GM21367 (cell line): ENCODE results near the gene TBPL2.
"Not testable (repeated sequence)": the region's sequence is repeated elsewhere in the genome, so short reads cannot be mapped to it uniquely, and the experiment has no call there.

Source experiments
- ATAC-seq: cut with Tn5 transposase; IDR thresholded peaks from one replicate; pipeline ENCODE4 v1.9.1; 2021; ENCODE audit not compliant: unreplicated experiment

Gene TBPL2

DNA sequence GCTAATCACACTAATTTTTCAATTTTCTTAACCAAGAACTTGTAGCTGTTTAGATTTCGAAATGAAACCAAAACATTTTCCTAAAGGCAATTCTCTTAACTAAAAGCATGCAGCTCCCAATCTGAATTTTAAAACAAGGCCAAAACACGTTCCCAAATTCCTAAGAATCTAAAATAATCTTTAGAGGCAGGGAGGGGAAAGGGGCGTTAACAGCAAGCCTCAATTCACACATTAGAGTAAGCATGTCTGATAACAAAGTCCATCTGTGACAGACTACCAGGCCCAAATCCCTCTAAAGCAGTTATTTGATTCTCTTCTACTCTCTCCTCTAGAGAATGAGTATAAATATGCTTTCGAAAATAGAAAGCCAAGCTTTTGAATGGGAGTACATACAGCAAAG, 29.5 kb downstream of the TBPL2 start:
- ATAC-seq = no peak

GRCh38 chr14:55404173-55404854, 36.1 kb downstream of the TBPL2 start:
- ATAC-seq = no peak

- ATAC-seq = no peak
These were observed 38.7 kb downstream of the TBPL2 start for GRCh38 chr14:55401751-55402150.

DNA sequence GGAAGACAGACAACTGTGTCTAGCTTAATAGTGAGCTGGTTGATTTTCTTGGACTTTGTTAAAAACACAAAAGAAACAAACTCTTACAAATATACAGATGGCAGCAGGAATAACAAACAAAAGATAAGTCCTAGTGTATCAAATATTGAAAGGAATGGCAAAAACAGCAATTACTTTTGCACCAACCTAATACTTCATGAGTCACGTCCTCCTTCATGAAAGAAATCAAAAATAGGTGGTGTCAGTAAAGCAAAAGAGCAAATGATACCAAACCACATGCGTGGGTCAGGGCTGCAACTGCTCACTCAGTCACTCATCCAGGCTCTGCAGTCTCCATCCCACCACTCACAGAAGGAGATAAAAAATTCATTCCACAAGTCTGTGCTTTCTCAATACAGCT, 40.6 kb downstream of the TBPL2 start:
- no peak for ATAC-seq

DNA sequence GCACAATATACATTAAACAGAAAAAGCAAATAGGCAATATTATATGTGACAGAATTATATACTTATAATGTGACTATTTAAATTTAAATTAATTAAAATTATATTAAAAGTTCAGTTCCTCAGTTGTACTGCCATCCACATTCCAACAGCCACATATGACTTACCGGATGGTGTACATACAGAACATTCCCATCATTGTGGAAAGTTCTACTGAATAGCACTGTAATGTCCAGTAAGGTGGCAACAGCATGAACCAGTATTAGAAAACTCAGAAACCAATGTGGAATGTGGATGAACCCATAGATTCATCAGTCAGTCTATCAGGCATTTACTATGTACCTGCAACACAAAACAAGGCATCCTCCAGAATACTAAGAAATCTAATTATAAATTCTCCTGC, 41.2 kb downstream of the TBPL2 start:
- ATAC-seq = no peak

- no peak for ATAC-seq
These were observed 41.7 kb downstream of the TBPL2 start for GRCh38 chr14:55398679-55399078.

- ATAC-seq = no peak
These were observed 51.1 kb downstream of the TBPL2 start for GRCh38 chr14:55389330-55389729.

DNA sequence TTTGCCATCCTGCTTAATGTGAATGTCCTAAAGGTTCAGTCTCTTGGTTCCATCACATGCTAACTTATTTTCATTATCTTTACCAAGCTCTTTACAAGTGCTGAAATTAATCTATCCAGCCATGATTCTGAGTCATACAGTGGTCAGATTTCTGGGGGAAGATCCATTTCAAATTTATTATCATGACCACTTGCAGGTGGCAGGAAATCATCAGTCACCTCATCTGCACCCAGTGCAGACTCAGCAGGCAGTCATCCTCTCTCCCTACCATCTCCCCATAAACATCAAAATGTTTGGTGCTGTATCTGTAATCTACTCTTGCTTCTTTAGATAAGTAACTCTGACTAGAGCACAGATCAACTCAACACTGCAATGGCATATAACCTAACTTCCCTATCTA, 52.3 kb downstream of the TBPL2 start:
- no peak for ATAC-seq

DNA sequence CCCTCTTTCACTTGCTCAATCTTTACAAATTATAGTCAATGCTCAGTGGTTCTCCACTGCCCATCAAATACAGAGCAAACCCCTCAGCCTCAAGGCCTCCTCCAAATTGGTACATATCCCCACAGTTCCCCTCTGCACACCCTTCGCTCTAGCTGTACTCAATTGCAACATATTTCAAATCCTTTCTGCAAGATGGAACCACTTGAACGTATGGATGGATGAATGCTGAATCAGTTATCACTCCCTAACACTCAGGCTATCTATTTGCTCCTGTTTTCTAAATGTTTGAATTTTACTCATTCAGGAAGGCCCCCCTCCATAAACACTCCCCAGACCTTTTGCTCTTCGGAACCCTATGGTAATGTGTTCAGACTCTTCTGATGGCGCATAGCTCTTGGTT, 53.3 kb downstream of the TBPL2 start:
- ATAC-seq = no peak

- ATAC-seq = no peak
These were observed 54.2 kb downstream of the TBPL2 start for GRCh38 chr14:55386037-55386808.

DNA sequence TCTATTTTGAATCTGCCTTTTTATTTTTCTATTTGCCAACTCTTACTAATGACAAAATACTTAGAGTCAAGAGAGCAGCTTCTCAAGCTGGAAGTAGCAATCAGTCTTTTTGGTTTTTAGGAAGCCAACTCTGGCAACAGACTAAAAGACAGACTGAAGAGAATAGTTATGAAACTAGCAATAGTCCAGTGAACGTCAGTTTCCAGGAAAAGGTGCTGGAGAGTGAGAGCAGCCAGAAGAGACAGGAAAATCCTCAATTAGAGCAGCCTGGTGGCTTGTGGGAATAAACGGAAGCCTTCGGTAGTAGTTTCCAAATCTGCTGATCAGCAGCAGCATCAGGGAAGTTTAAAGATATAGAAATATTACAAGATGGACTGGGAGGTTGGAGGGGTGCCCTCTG, 55.9 kb downstream of the TBPL2 start:
- ATAC-seq = no peak

DNA sequence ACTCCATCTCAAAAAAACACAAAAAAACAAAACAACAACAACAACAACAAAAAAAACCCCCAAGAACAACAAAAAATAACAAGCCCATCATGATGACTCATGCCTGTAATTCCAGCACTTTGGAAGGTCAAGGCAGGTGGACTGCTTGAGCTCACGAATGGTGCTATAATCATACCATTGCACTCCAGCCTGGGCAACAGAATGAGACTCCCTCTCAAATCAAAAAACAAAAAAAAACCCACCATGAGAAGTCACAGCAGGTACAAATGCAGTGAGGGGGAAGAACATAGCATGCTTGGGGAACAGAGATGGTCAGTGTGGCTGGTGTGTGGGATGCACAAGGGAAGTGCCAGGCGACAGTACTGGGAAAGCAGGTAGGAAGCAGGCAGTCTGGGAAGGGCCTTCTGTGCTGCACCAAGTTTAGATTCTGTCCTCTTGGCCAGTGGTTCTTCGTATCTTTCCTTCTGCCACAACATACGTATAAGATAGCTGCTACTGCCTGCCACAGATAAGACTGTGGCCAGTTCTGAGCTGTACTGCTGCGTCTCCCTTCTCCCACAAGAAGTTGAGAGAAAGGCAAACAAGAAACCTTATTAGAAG, 56.8 kb downstream of the TBPL2 start:
- no peak for ATAC-seq

GRCh38 chr14:55383056-55383466, 57.4 kb downstream of the TBPL2 start:
- ATAC-seq = not testable (repeated sequence)

DNA sequence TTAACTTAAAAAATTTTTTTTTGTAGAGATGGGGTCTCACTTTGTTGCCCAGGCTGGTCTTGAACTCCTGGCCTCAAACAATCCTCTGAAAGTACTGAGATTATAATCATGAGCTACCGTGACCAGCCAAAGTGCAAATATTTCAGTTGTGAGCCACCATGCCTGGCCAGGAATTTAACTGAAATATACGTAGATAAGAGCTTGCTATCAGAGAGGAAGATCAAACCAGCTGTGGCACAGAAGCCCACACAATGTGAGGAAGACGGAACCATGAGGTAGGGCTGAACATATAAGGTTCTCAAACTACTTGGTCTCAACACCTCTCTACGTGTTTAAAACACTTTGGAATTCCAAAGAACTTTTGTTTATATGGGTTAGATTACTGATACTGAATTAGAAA, 57.9 kb downstream of the TBPL2 start:
- ATAC-seq = no peak

DNA sequence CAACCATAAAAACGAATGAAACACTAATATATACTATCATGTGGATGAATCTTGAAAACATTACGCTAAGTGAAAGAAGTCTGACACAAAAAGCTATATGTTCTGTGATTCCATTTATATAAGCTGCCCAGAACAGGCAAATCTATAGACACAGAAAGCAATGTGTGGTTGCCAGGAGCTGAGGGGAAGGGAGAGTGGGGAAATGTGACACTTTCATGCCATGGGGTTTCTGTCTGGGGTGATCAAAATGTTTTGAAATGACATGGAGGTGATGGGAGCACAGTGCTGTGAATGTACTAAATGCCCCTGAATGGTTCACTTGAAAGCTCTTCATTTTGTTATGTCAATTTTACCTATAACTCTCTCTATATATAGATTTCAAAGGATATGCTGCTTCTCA, 58.9 kb downstream of the TBPL2 start:
- ATAC-seq = no peak

DNA sequence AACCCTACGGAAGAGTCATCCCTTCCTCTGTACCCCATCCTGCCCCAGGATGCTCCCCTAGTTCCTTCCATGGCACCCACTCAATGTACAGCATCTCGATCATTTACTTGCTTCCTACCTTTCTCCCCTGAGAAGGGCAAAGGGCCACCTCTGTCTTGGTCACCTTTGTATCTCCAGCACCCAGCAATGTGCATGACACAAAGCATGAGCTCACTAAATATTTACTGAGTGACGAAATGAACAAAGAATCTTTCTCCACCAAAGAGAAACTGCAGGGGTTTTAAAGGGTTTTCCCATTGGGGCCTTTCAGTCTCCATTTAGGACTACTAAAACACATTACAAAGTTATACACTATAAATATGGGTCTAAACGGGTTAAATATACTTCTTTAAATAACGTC, 59.4 kb downstream of the TBPL2 start:
- ATAC-seq = no peak

DNA sequence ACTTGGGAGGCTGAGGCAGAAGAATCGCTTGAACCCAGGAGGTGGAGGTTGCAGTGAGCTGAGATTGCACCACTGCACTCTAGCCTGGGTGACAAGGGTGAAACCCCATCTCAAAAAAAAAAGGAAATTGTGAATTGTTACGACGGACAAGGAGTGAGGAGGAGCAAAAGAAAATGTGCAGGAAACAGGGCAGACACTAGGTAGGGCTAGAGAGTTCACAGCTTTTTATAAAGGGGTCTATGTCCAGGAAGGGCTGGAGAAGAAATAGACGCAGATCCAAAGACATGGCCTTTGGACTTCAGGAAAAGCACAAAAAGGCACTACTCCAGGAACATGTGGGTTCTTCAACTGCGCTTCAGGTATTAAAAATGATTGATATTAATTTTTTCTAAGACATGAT, 63.2 kb downstream of the TBPL2 start:
- ATAC-seq = no peak

- ATAC-seq = no peak
These were observed 65.6 kb downstream of the TBPL2 start for GRCh38 chr14:55374771-55375170.

DNA sequence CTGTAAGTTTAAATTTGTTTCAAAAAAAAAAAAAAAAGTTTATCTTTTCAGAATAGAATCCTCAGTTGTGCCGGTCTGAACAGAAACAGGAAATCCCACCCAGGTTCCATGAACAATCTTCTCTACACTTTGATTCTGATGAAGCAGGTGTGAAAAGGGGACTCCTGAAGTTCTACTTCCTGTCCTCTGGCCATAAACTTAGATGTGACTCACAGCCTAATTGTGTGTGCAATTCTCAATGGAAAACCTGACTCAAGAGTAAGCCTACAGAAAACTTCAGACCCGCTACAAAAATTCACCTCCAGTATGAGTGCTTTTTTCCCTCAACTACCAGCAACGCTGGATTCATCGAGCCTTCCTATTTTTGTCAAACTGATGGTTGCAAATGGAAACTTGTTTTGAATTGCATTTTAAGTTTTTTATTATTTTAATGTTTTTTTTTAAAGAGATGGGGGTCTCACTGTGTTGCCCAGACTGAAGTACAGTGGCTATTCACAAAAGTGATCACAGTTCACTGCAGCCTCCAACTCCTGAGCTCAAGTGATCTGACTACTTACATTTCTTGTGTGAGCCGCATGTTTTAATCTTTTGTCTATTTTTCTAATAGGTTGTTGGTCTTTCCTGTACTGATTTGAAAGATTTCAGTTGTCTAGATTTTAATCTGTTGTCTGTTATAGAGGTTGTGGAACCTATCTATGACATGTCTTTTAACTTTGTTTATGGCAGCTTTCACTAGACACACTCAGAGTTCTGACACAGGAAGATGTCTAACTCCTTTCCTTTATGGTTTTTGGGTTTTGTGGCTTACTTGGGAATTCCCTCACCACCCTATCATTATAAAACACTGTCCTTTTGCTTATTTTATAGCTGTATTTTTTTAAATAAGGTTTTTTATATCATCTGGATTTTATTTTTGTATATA, 66.4 kb downstream of the TBPL2 start:
- no peak for ATAC-seq

GRCh38 chr14:55372825-55373224, 67.6 kb downstream of the TBPL2 start:
- no peak for ATAC-seq

DNA sequence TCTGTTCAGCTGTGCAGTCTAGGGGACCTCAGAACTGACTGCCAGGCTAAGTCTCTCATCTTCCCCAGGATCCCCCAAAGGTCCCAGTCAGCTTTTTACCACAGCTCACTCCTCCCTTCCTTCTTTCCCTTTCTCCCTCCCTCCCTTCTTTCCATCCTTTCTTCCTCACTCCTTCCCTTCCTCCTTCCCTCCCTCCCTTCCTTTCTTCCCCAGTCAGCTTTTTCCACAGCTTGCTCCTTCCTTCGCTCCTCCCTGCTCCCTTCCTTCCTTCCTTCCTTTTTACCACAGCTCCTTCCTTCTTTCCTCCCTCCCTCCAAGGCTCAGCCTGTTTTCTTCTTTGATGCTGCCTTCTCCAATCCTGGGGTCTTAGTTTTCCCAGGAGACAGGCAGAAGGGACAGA, 68.0 kb downstream of the TBPL2 start:
- ATAC-seq = no peak
